GM23338 (cell line): ENCODE results near the gene GPR183. TPM values are rescaled to one million over a fixed set of nuclear protein-coding genes. Genes with fewer than 3 reads are reported as not detected.

Source experiments
- ATAC-seq: fragments of 200-7000 bp; cut with Tn5 transposase; 3 replicates; pipeline ENCODE4 v1.9.1; 2020
- DNase-seq: peaks from one replicate; pipeline ENCODE4 v3.0.0-alpha.2; 2015; ENCODE audit warnings: low spot score
- H2AFZ ChIP-seq: fragments of 200-600 bp; sonication (generic); 2 replicates; pipeline ENCODE4 v1.8.0; 2016; ENCODE audit warnings: antibody characterized with exemption, mild to moderate bottlenecking, moderate library complexity
- H3F3A ChIP-seq: fragments of 200-600 bp; sonication (generic); replicated peaks from 2 replicates; pipeline ENCODE4 v1.8.0; 2017; ENCODE audit warnings: antibody characterized with exemption, mixed run types, low read depth
- H3K27ac ChIP-seq: fragments of 200-600 bp; sonication (generic); 2 replicates; pipeline ENCODE4 v1.6.1; 2016; ENCODE audit warnings: low read depth
- H3K27me3 ChIP-seq: fragments of 200-600 bp; sonication (generic); 2 replicates; pipeline ENCODE4 v1.8.0; 2016; ENCODE audit warnings: mild to moderate bottlenecking, mixed run types, moderate library complexity; ENCODE audit not compliant: insufficient read depth
- H3K36me3 ChIP-seq: fragments of 200-600 bp; sonication (generic); 2 replicates; pipeline ENCODE4 v1.8.0; 2016; ENCODE audit warnings: mild to moderate bottlenecking; ENCODE audit not compliant: insufficient read depth
- H3K4me1 ChIP-seq: fragments of 200-600 bp; sonication (generic); 2 replicates; pipeline ENCODE4 v1.8.0; 2016; ENCODE audit warnings: mild to moderate bottlenecking, moderate library complexity; ENCODE audit not compliant: insufficient read depth
- H3K4me2 ChIP-seq: fragments of 200-600 bp; sonication (generic); 2 replicates; pipeline ENCODE4 v1.7.1; 2017; ENCODE audit warnings: mixed run types
- H3K4me3 ChIP-seq: fragments of 200-600 bp; sonication (generic); 2 replicates; pipeline ENCODE4 v1.6.1; 2016; ENCODE audit warnings: mixed run types
- H3K79me2 ChIP-seq: fragments of 200-600 bp; sonication (generic); replicated peaks from 2 replicates; pipeline ENCODE4 v1.8.0; 2017; ENCODE audit warnings: mild to moderate bottlenecking; ENCODE audit not compliant: insufficient read depth
- H3K9me2 ChIP-seq: fragments of 200-600 bp; sonication (generic); 2 replicates; pipeline ENCODE4 v1.8.0; 2017; ENCODE audit not compliant: insufficient read depth
- H4K20me1 ChIP-seq: fragments of 200-600 bp; sonication (generic); replicated peaks from 2 replicates; pipeline ENCODE4 v1.8.0; 2017; ENCODE audit warnings: mild to moderate bottlenecking; ENCODE audit not compliant: insufficient read depth
- H3K27ac Mint-ChIP-seq: 2 replicates; pipeline ENCODE4 v1.8.0; 2020; ENCODE audit warnings: inconsistent platforms, mild to moderate bottlenecking, moderate library complexity, mixed read lengths
- H3K27me3 Mint-ChIP-seq: 3 replicates; pipeline ENCODE4 v1.8.0; 2022; ENCODE audit warnings: low read depth, mild to moderate bottlenecking, moderate library complexity, mixed read lengths, inconsistent platforms; ENCODE audit not compliant: insufficient read depth, poor library complexity
- H3K36me3 Mint-ChIP-seq: 3 replicates; pipeline ENCODE4 v1.8.0; 2021; ENCODE audit warnings: low read depth, mild to moderate bottlenecking, inconsistent platforms, moderate library complexity, mixed read lengths
- H3K4me1 Mint-ChIP-seq: 3 replicates; pipeline ENCODE4 v1.8.0; 2020; ENCODE audit warnings: mild to moderate bottlenecking, inconsistent platforms, mixed read lengths
- H3K4me3 Mint-ChIP-seq: 3 replicates; pipeline ENCODE4 v1.8.0; 2021; ENCODE audit warnings: moderate library complexity, mild to moderate bottlenecking, inconsistent platforms, mixed read lengths
- H3K9me3 Mint-ChIP-seq: 3 replicates; pipeline ENCODE4 v1.8.0; 2020; ENCODE audit warnings: moderate library complexity, mild to moderate bottlenecking, inconsistent platforms, mixed read lengths
- CREB1 ChIP-seq: fragments of 250-450 bp; sonication (Bioruptor Pico); IDR thresholded peaks from 2 replicates; pipeline ENCODE4 v1.5.0; 2020; ENCODE audit warnings: low read depth, mild to moderate bottlenecking, moderate library complexity
- ETS1 ChIP-seq: IDR thresholded peaks from 2 replicates; pipeline ENCODE4 v1.6.1; 2016; ENCODE audit warnings: antibody characterized with exemption
- EZH2 ChIP-seq: fragments of 200-600 bp; sonication (generic); IDR thresholded peaks from one replicate; pipeline ENCODE4 v1.8.0; 2017; ENCODE audit warnings: antibody characterized with exemption, mild to moderate bottlenecking, low read depth; ENCODE audit not compliant: unreplicated experiment
- EZH2phosphoT487 ChIP-seq: fragments of 200-600 bp; sonication (generic); IDR thresholded peaks from one replicate; pipeline ENCODE4 v1.8.1; 2018; ENCODE audit warnings: antibody characterized with exemption; ENCODE audit not compliant: unreplicated experiment
- JUNB ChIP-seq: IDR thresholded peaks from one replicate; pipeline ENCODE4 v1.6.1; 2016; ENCODE audit warnings: antibody characterized with exemption; ENCODE audit not compliant: unreplicated experiment
- POLR2AphosphoS5 ChIP-seq: IDR thresholded peaks from 2 replicates; pipeline ENCODE4 v1.6.1; 2016; ENCODE audit warnings: antibody characterized with exemption, low read depth
- ZNF114 ChIP-seq: fragments of 250-450 bp; sonication (Bioruptor Pico); IDR thresholded peaks from 2 replicates; pipeline ENCODE4 v1.5.0; 2020; ENCODE audit warnings: mild to moderate bottlenecking, moderate library complexity
- polyA plus RNA-seq: library from polyadenylated mRNA; unstranded; fragments of >200 nt; fragmentation: Nextera tagmentation; extraction: Ambion mirVana; gene quantifications from 2 replicates; pipeline ENCODE4 v1.2.1, GENCODE V29; 2016
- total RNA-seq: library from RNA; depleted of rRNA; stranded (reverse); fragments of >200 nt; shearing (Covaris generic); gene quantifications from 2 replicates; pipeline ENCODE4 v1.2.3, GENCODE V29; 2014
- TF ChIP-seq, protein P1 (sequence below), 2 experiments: fragments of 200-600 bp in 1 of 2; sonication (generic) in 1 of 2; conservative IDR thresholded peaks; 2 replicates each; pipeline versions ENCODE4 v1.5.1 to v1.6.1; 2016 to 2017; ENCODE audit warnings: antibody characterized with exemption in 2 of 2, low read depth in 2 of 2, mild to moderate bottlenecking in 2 of 2, moderate library complexity in 1 of 2
- TF ChIP-seq, protein P2 (sequence below): IDR thresholded peaks from one replicate; pipeline ENCODE4 v1.6.1; 2018; ENCODE audit warnings: antibody characterized with exemption; ENCODE audit not compliant: unreplicated experiment

GPR183 gene
- total and polyA plus RNA-seq, 2 experiments from 2014 or later, result 0.78 TPM; not detected in 1

DNA sequence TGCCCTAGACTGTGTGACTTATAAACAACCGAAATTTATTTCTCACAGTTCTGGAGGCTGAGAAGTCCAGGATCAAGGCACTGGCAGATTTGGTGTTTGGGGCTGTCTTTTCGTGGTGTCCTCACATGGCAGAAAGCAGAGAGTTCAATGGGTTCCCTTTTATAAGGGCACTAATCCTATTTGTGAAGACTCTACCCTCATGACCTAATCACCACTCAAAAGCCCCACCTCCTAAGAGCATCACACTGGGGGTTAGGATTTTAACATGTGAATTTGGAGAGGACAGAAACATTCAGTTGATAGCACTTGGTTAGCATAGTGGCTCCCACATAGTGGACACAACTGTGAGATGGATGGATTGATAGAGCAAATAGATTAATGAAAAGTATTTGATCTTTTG lies 27.6 kb downstream of the GPR183 start:
- Histone ChIP-seq H3K9me2 (no peaks in the 10 kb centered on the region), H3K79me2 (peaks cover 9% of the 10 kb centered on the region), H3K4me1 (peaks cover 13% of the 10 kb centered on the region), H3F3A (no peaks in the 10 kb centered on the region), H3K27me3 (no peaks in the 10 kb centered on the region), H3K4me3 (no peak overlapping the region), H4K20me1 (peaks cover 11% of the 10 kb centered on the region), H3K36me3 (no peaks in the 10 kb centered on the region; the same call in 1 of the 2 replicates), H3K4me2 (no peak overlapping the region), H3K27ac (no peak overlapping the region), H2AFZ (no peak overlapping the region)
- Mint-ChIP-seq H3K4me3 (no peak overlapping the region), H3K4me1 (peaks cover 35% of the 10 kb centered on the region), H3K9me3 (no peaks in the 10 kb centered on the region), H3K27me3 (peaks cover 5% of the 10 kb centered on the region), H3K27ac (no peak overlapping the region), H3K36me3 (no peaks in the 10 kb centered on the region; the same call in 2 of the 3 replicates)
- peak; percentile 20; the same call in 2 of the 3 replicates for ATAC-seq
- DNase-seq, result no peak
- TF ChIP-seq POLR2AphosphoS5 (no peak), JUNB (no peak)

GRCh38 chr13:99278843-99279242 lies 28.4 kb downstream of the GPR183 start:
- ATAC-seq, result no peak
- Histone ChIP-seq H3K4me1 (peaks cover 13% of the 10 kb centered on the region), H3K79me2 (peaks cover 13% of the 10 kb centered on the region), H3F3A (no peaks in the 10 kb centered on the region), H3K27ac (no peak overlapping the region), H3K27me3 (no peaks in the 10 kb centered on the region), H2AFZ (no peak overlapping the region), H3K4me3 (no peak overlapping the region), H3K36me3 (no peaks in the 10 kb centered on the region; the same call in 1 of the 2 replicates), H4K20me1 (peaks cover 16% of the 10 kb centered on the region), H3K9me2 (no peaks in the 10 kb centered on the region), H3K4me2 (no peak overlapping the region)
- H3K4me1 Mint-ChIP-seq, result peaks cover 35% of the 10 kb centered on the region
- H3K4me3 Mint-ChIP-seq, result no peak overlapping the region
- no peaks in the 10 kb centered on the region; the same call in 2 of the 3 replicates for H3K36me3 Mint-ChIP-seq
- H3K9me3 Mint-ChIP-seq, result no peaks in the 10 kb centered on the region
- no peak for DNase-seq
- H3K27me3 Mint-ChIP-seq, result peaks cover 5% of the 10 kb centered on the region
- H3K27ac Mint-ChIP-seq, result no peak overlapping the region
- TF ChIP-seq ZNF114 (CRISPR knock-in tag) (no peak), ETS1 (no peak), EZH2phosphoT487 (no peak), JUNB (no peak), EZH2 (no peak), CREB1 (no peak)
- TF ChIP-seq, protein P1, sequence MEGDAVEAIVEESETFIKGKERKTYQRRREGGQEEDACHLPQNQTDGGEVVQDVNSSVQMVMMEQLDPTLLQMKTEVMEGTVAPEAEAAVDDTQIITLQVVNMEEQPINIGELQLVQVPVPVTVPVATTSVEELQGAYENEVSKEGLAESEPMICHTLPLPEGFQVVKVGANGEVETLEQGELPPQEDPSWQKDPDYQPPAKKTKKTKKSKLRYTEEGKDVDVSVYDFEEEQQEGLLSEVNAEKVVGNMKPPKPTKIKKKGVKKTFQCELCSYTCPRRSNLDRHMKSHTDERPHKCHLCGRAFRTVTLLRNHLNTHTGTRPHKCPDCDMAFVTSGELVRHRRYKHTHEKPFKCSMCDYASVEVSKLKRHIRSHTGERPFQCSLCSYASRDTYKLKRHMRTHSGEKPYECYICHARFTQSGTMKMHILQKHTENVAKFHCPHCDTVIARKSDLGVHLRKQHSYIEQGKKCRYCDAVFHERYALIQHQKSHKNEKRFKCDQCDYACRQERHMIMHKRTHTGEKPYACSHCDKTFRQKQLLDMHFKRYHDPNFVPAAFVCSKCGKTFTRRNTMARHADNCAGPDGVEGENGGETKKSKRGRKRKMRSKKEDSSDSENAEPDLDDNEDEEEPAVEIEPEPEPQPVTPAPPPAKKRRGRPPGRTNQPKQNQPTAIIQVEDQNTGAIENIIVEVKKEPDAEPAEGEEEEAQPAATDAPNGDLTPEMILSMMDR (conservative IDR thresholded peaks at IDR 0.05; ENCODE audit: low read depth in 2 of 2), result no peak
- TF ChIP-seq, protein P2, sequence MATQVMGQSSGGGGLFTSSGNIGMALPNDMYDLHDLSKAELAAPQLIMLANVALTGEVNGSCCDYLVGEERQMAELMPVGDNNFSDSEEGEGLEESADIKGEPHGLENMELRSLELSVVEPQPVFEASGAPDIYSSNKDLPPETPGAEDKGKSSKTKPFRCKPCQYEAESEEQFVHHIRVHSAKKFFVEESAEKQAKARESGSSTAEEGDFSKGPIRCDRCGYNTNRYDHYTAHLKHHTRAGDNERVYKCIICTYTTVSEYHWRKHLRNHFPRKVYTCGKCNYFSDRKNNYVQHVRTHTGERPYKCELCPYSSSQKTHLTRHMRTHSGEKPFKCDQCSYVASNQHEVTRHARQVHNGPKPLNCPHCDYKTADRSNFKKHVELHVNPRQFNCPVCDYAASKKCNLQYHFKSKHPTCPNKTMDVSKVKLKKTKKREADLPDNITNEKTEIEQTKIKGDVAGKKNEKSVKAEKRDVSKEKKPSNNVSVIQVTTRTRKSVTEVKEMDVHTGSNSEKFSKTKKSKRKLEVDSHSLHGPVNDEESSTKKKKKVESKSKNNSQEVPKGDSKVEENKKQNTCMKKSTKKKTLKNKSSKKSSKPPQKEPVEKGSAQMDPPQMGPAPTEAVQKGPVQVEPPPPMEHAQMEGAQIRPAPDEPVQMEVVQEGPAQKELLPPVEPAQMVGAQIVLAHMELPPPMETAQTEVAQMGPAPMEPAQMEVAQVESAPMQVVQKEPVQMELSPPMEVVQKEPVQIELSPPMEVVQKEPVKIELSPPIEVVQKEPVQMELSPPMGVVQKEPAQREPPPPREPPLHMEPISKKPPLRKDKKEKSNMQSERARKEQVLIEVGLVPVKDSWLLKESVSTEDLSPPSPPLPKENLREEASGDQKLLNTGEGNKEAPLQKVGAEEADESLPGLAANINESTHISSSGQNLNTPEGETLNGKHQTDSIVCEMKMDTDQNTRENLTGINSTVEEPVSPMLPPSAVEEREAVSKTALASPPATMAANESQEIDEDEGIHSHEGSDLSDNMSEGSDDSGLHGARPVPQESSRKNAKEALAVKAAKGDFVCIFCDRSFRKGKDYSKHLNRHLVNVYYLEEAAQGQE, result no peak
